ENCODE measurements around the gene RANBP10.
"Not testable (repeated sequence)": the region's sequence is repeated elsewhere in the genome, so short reads cannot be mapped to it uniquely, and the experiment has no call there.

RANBP10 gene

DNA sequence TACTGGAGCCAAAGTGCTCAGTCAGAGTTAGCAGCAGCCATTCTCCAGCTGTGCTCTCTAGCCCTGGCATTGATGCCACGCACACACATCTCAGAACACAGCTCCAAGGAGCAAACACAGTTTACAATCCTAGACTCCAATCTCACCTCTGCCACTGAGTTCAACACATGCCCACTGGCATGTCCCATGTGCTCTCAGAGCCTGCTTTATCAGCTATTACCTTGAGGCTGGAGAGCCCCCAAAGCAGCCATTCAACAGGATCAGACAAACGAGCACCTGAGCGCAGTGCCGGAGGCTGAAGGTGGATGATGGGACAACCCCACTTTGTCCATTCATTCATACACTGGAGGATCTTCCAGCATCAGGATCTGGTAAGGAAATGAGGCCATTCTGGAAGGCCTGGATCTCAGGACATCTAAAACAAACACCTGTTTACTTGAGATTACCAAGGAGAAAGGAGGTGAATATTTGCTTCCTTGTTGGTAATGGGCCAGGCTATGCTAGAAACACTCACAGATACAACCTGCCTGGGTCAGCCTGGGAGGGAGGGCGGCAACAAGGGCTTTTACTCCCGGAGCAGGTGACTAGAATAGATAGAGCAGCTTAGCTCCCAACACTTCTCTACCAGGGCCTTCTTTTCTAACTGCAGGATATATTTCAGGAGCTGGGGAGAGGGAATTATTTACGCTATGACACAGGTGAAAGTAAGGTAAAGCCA, 25.4 kb downstream of the RANBP10 start:
- no peak for DNase-seq (ENCODE audit: low read depth in 2 of 2)

DNA sequence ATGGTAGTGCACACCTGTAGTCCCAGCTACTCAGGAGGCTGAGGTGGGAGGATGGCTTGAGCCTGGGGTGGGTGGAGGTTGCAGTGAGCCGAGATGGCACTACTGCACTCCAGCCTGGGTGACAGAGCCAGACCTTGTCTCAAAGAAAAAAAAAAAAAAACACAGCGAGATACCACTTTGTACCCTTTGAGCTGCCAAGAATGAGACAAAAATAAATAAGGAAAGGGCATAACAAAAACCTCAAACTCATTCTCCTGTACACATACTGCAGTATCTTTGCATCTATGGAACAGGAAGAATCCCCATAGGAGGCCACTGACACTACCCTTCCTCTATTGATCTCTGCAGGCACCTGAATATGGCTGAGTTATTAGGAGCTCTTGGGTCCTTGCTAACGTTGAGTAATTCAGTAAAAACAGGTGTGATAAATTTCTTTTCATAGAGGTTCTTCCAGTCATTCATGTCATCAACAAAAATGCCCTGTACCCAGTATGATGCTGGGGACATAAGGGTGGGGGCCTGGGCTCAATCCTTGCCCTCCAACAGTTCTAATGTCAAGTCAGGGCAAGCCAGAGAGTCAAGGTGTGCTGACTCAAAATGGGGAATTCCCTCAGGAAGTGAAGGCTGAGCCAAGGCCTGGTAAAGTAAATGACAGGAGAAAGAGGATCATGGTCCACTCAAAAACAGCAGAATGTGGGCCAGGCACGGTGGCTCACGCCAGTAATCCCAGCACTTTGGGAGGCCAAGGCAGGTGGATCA, 26.9 kb downstream of the RANBP10 start:
- no peak for DNase-seq (ENCODE audit: low read depth in 2 of 2)

DNA sequence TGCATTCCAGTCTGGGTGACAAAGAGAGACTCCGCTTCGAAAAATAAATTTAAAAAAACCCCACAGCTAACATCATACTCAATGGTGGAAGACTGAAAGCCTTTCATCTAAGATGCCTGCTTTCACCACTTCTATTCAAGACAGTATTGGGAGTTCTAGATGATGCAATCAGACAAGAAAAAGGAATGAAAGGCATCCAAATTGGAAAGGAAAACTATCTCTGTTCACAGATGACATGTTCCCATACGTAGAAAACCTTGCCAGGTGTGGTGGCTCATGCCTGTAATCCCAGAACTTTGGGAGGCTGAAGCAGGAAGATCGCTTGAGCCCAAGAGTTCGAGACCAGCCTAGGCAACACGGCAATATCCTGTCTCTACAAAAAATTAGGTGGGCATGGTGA, 31.1 kb downstream of the RANBP10 start:
- DNase-seq (ENCODE audit: low read depth in 2 of 2) = no peak

DNA sequence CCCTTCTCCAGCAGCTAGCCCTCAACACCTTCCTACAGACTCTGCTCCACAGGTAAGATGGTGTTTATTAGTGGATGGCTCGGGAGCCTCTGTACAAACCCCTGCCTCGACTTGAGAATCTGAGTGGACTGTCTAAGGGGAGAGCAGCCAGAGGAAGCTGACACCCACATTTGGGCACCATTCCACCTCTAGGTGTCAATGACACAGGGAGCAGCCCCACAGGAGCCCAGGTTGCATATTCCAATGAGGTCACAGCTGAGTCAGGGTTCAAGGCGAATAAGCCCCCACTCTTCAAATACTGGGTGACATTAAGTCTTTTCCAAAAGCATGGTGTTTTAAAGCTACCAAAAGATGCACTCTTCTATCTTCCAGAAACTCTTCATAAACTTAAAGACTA, 31.9 kb downstream of the RANBP10 start:
- no peak for DNase-seq (ENCODE audit: low read depth in 2 of 2)

DNA sequence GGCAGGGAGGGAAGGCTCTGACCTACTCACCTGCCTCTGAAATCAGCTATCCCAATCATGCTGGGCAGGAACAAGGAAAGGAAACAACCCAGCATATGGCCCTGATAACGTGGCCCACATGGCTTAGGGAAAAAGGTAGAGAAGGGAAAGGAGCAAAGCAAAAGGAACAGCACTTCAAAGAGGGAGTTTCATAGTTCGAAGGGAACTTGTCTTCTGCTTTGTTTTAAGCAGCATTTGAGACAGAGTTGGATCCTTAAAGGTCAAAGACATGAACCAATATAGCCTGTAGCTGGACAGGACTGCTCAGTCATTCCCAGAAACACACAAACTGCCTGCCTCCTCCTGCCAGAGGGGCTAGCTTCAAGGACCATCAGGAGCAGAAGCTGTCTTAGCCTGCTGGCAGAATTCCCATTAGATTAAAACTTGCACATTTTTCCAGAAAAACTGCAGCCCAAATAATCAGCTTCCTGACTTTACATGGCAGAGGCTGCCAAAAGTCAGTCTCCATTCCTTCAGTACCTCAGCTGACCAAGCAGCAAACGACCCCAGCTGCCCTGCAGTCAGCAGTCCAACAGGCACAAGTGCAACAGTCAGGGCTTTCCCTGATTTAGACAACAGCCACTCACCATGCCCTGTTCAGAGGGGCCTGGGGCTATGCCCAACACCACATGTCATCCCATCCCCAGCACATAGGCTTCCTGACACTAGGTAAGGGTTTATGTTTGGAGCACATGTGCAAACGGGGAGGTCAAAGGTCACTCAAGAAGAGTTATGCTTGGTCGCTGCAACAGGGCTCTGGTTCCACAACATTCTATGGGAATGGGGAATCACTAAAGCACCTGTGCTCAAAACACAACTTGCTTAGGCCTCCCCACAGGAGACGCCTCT, 32.5 kb downstream of the RANBP10 start:
- DNase-seq (ENCODE audit: low read depth in 2 of 2) = no peak

DNA sequence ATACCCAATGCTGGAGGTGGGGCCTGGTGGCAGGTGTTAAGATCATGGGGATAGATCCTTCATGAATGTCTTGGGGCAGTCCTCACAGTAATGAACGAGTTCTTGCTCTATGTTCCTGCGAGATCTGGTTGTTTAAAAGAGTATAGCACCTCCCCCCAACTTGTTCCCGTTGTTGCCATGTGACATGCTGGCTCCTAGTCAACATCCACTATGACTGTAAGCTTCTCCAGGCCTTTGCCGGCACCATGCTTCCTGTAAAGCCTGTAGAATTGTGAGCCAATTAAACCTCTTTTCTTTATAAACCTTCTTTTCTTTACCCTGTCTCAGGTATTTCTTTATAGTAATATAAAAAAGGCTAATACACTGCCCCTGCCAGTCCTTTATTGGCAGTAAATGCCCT, 33.3 kb downstream of the RANBP10 start:
- no peak for DNase-seq (ENCODE audit: low read depth in 2 of 2)

DNA sequence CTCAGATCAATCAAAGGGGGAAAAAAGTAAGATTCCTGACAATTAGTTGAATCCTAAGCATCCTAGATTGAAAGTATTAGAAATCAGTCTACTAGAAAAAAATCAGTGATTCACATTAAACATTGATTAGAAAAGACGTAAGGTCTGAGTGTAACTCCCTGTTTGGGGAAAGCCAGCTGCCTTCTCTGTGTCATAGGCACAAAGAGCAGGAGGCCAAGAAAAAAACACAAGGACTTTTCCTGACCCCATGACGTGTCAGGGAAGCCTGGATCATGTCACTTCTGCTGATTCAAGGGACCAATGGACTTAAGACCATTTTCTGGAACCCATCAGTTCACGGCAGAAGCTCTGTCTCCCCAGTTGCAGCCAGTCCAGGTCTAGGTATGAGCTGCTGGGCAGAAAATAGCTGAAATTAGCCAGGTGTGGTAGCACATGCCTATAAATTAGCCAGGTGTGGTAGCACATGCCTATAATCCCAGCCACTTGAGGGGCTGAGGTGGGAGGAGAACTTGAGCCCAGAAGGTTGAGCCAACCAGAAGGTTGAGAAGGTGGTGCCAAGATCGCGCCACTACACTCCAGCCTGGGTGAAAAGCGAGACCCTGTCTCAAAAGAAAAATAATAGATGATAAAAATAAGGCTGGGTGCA, 35.9 kb downstream of the RANBP10 start:
- DNase-seq (ENCODE audit: low read depth in 2 of 2) = no peak

DNA sequence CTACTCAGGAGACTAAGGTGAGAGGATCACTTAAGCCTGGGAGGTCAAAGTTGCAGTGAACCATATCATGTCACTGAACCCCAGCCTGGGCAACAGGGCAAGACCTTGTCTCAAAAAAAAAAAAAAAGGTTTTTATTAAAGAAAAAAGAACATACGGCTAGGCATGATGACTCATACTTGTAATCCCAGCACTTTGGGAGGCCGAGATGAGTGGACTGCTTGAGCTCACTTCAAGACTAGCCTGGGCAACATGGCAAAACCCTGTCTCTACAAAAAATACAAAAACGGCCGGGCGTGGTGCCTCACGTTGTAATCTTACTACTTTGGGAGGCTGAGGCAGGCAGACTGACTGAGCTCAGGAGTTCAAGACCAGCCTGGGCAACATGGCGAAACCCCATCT, 38.4 kb downstream of the RANBP10 start:
- no peak for DNase-seq (ENCODE audit: low read depth in 2 of 2)

DNA sequence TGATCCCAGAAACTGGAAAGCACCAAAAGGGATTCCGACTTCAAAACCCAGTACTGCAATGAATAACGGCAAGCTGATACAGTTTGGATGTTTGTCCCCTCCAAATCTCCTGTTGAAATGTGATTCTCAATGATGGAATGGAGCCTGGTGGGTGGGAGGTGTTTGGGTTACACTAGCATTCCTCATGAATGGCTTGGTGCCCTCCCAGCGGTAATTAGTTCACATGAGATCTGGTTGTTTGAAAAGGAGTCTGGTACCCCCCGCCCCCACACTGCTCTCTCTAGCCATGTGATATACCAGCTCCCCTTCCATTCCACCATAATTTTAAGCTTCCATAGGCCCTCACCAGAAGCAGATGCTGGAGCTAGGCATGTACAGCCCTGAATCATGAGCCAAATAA, 40.1 kb downstream of the RANBP10 start:
- DNase-seq (ENCODE audit: low read depth in 2 of 2) = no peak

DNA sequence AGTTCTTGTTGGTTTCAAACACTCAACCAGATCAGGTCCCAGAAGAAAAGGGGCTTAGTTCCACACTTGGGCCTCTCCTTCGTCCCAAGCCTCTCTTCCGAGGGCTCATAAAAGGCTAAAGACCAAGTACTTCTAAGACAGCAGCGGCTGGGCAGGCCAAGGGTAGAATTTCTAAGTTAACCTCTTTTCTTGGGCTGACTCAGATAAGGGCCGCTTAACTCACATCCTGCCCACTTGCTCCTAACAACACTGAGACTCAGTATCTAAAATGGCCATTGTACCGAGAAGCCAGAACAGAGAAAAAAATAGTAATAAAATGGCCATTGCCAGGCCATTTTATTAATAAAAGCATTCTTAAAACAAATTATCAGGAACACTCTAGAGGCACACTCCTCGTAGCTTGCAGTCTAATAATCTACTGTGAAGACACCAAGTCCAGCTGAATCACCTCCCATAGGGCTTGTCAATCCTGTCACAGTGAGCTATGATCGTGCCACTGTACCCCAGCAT, 42.1 kb downstream of the RANBP10 start:
- no peak for DNase-seq (ENCODE audit: low read depth in 2 of 2)

DNA sequence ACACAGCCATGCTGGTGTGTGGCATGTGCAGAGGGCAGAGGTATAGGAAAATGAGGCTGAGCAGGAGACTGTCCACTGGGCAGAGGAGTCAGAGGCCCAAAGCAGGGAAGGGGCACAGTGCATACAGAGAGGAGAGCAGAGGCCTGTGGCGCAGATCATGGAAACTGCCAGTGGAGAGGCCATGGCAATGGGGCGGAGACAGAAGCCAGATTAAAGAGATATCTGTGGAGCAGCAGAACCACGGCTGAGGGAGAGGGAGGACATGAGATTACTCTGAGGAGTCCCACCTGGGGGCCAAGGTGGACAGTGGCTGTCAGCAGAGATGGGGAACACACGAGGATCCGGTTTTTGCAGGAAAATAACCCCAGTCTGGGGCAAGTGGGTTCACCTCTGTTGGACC, 43.3 kb downstream of the RANBP10 start:
- no peak for DNase-seq (ENCODE audit: low read depth in 2 of 2)

DNA sequence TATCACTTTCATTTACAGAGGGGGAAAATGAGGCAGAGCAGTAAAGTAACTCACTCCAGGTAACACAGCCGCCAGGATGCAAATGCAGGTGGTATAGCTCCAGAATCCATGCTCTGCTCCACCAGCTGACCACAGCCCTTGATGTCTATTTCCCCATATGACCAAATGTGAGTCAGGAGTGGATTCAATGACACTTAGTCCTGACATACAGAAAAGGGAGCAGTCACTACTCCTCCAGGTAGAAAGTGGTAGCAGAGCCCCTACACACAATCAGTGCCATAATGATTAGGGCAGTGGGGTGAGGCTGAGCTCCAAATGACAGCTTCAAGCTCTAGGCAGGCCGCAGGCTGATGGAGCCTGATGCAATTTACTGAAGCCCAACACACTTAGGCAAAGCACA, 44.0 kb downstream of the RANBP10 start:
- DNase-seq (ENCODE audit: low read depth in 2 of 2) = no peak

DNA sequence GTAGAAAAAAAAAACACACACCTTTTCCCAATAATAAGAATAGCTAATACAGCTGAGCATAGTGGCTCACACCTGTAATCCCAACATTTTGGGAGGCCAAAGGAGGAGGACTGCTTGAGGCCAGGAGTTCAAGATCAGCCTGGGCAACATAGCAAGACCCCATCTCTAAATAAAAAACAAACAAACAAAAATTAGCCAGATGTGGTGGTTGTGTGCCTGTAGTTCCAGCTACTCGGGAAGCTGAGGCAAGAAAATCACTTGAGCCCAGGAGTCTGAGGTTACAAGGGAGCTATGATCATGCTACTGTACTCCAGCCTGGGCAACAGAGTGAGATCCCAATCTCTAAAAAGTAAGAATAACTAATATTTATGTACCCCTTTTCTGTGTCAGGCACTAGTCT, 44.4 kb downstream of the RANBP10 start:
- no peak for DNase-seq (ENCODE audit: low read depth in 2 of 2)

DNA sequence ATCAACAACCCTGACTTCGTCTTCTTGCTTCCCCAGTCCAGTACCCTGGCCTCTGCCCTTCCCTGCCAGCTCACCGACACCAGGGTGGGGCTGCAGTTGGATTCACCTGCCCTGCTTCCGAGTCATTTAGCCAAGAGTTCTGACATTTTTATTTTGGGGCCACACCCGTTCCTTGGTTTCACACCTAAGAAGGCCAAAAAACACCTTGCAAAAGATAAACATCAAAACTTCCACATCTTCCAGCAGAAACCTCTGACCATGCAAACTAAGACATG, 45.5 kb downstream of the RANBP10 start:
- no peak for DNase-seq (ENCODE audit: low read depth in 2 of 2)

DNA sequence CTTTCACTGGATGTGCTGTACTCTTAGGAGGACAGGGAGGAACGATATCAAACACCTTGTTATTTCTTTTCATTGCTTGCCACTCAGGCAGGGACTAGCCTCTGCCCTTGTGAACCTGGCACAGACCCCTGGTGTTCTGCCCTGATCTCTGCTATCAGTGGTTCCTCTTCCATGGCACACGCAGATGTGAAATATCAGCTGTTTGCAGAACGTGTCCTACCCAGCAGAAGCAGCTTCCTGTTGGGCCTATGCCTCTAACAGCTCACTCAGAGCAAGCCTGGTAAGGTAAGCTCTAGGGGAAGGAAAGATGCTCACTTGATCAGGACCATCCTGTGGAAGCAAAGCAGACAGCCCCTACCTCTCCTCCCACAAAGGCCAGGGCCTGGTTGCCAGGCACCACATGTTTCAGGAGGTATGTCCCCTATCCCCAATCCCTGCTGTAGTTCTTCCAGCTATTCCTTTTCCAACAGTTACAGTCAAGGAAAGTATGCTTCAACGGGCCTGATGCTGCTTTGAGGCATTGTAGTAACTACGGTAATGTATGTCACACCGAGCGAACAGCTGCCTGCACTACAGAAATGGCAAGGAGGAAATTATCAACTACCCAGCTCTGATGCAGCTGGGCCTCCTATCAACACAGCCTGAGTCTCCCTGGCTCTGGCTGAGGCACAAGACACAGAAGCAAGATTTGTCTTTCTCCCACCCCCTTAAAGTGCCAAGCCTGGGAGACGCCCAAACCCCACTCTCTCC, 46.0 kb downstream of the RANBP10 start:
- no peak for DNase-seq (ENCODE audit: low read depth in 2 of 2)

DNA sequence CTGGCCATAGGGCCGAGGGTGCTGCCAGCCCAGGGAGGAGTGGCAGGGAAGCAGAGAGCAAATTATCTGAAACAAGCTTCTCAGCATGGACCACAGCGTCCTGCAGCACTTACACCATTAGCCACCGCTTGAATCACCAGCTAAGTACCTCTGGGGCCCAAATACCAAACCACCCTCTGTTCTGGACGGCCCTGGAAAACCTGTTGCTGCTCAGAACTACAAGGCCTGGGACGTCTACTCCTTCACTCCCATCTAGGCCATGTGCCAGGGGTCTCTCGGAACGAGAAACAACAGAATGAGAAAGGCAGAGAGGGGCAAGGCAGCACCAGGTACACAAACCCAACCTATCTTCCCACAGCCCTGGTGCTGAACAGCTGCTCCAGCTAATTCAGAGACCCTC, 47.4 kb downstream of the RANBP10 start:
- DNase-seq (ENCODE audit: low read depth in 2 of 2) = no peak

DNA sequence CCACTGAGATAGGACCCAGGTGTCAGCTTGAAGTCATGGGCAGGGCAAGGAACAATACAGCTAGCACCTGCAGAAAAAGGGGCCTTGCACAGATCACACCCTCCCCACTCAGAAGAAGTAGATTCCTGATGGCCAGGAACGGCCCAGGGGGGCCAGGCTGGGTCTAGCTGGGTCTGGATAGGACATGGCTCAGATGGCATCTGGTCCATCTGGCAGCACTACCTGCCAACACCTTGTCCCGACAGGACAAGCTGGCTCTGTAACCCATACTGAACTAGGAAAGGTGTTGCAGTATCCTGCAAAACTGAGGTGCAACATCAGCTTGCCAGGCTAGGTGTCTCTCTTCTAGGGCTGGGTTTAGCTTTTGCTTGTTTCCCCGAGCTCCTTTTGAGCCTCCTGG, 48.4 kb downstream of the RANBP10 start:
- no peak for DNase-seq (ENCODE audit: low read depth in 2 of 2)

DNA sequence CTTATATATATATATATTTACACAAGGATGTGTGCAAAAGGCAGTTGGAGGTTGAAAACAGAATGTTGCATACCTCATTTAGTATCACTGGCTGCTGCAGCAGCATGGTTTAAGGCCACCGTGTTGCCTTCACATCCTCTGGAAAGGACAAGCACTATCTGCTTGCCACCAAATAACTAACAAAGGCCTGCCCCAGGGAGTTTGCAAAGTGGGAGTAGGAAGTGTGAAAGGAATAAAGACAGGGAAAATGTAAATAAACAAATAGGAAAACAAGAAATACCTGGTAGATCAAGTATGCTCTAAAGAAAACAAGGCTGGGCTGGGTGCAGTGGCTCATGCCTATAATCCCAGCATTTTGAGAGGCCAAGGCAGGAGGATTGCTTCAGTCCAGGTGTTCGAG, 53.7 kb downstream of the RANBP10 start:
- no peak for DNase-seq (ENCODE audit: low read depth in 2 of 2)

DNA sequence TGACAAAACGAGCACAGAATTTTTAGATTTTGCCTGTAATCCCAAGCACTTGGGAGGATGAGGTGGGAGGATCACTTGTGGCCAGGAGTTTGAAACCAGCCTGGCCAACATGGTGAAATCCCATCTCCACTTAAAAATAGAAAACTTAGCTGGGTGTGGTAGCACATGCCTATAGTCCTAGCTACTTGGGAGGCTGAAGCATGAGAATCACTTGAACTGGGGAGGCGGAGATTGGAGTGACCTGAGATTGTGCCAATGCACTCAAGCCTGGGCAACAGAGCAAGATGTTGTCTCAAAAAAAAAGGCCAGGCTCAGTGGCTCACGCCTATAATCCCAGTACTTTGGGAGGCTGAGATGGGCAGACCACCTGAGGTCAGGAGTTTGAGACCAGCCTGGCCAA, 55.0 kb downstream of the RANBP10 start:
- not testable (repeated sequence) for DNase-seq (ENCODE audit: low read depth in 2 of 2)

DNA sequence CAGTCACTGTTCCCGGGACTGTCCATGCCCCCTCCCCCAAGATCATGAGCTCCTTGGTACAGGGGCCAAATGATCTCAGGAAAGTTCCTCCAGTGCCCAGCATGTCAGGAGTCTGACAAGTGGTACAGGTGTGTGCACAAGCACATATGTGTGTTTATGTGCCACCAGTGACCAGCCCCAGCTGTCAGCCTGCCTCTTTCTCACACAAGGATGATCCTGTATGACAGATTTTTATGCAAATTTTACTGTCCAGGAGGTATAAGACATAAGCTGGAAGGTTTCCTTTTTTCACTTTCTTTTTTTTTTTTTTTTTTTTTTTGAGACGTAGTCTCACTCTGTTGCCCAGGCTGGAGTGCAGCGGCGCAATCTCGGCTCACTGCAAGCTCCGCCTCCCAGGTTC, 55.9 kb downstream of the RANBP10 start:
- DNase-seq (ENCODE audit: low read depth in 2 of 2) = no peak

DNA sequence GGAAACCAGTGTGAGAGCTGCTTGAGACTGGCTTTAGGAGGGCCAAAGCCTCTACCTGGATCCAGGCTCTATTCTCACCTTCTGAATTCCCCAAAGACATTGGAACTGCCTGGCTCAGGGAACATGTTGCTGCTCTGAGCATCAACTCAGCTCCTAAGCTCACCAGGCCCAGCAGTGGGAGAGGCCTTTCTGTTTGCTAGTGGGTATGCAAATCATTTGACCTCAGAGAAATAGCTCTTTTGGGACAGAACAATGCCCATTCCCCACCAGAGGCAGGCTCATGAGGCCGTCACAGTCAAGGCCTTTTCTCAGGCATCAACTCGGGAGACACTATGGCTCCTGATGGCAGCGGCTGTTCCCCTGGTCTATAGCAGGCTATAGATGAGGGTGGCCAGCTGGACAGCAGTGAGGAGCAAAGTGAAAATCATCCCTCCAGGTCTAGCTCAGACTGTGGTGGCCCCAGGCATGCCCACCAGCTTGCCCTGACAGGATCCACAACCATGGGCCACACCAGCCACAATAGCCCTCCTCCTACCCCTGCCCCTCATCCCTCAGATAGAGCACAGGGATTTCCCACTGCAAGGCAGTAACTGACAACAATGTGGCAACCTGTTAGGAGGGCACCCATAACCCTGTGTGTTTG, 56.8 kb downstream of the RANBP10 start:
- DNase-seq (ENCODE audit: low read depth in 2 of 2) = no peak
